ENCODE measurements around the gene FSTL5. TPM values are rescaled to one million over a fixed set of nuclear protein-coding genes. Genes with fewer than 3 reads are reported as not detected.

Gene FSTL5
- total RNA-seq, 1 experiment from 2014 or later, result not detected

GRCh38 chr4:161583549-161583948, 580.3 kb downstream of the FSTL5 start:
- Histone ChIP-seq H3K79me2 (ENCODE audit: insufficient read depth, low read length) (no peaks in the 10 kb centered on the region), H3K4me1 (ENCODE audit: control insufficient read depth in 1 of 2, insufficient read depth in 2 of 2, low read length in 2 of 2) (peaks cover 0 to under 1% of the 10 kb centered on the region in 2 experiments; a peak in 1 of 4 replicates), H3K27me3 (ENCODE audit: insufficient read depth, low read length) (no peaks in the 10 kb centered on the region), H3K9ac (ENCODE audit: low read length) (no peak overlapping the region), H2AFZ (ENCODE audit: low read depth, low read length, poor library complexity, severe bottlenecking) (no peak overlapping the region), H3K27ac (ENCODE audit: low read depth, low read length) (no peak overlapping the region), H3K4me3 (replicated peaks in 1 of 2; ENCODE audit: low read depth in 1 of 2, low read length in 2 of 2) (no peak overlapping the region), H4K20me1 (ENCODE audit: insufficient read depth) (no peaks in the 10 kb centered on the region), H3K4me2 (ENCODE audit: low read length) (no peak overlapping the region), H3K9me3 (ENCODE audit: control insufficient read depth in 1 of 2, insufficient read depth in 1 of 2, low read depth in 1 of 2, low read length in 2 of 2) (no peaks in the 10 kb centered on the region), H3K36me3 (ENCODE audit: control insufficient read depth in 1 of 2, insufficient read depth in 2 of 2, low read length in 2 of 2) (no peaks in the 10 kb centered on the region), H3K9me2 (ENCODE audit: insufficient read depth) (no peaks in the 10 kb centered on the region)
- CTCF ChIA-PET, result no interaction called here
- RAD21 ChIA-PET (ENCODE audit: low non-redundant PET in 1 of 2, low total read pairs in 2 of 2, uncharacterized antibody in 2 of 2, unreplicated experiment in 2 of 2), result no interaction called here
- DNase-seq (ENCODE audit: low read depth, low spot score) (no peak), ATAC-seq (no peak)
- no peak for TF ChIP-seq EZH2 (IDR thresholded peaks at IDR 0.05)
- no peak for TF ChIP-seq CEBPB (IDR thresholded peaks at IDR 0.05; ENCODE audit: low read depth)
- TF ChIP-seq POLR2AphosphoS5 (IDR thresholded peaks at IDR 0.05; ENCODE audit: low read depth, low read length), result no peak
- no peak for TF ChIP-seq SIN3A (IDR thresholded peaks at IDR 0.05; ENCODE audit: low read depth)
- TF ChIP-seq REST (IDR thresholded peaks at IDR 0.05; ENCODE audit: low read depth), result no peak
- TF ChIP-seq CTCF (IDR thresholded peaks at IDR 0.05 in 2 of 3, conservative IDR thresholded peaks at IDR 0.05 in 1 of 3; ENCODE audit: borderline replicate concordance in 1 of 3, insufficient read depth in 1 of 3, low read depth in 2 of 3, low read length in 2 of 3), result no peak
- no peak for TF ChIP-seq RAD21 (IDR thresholded peaks at IDR 0.05; ENCODE audit: low read depth)
- intact Hi-C loops (cut with micrococcal nuclease), result no loop called here
- POLR2A ChIA-PET, result no interaction called here
- BruUV-seq (replicated peaks), result no TSS peak
